ENCODE measurements around the gene AAR2.

- TF ChIP-seq CTCF (IDR thresholded peaks at IDR 0.05; ENCODE audit: poor library complexity, severe bottlenecking) (no peak), EZH2 (IDR thresholded peaks at IDR 0.05; ENCODE audit: borderline replicate concordance, insufficient read depth, low read length, poor library complexity, severe bottlenecking) (no peak), RAD21 (conservative IDR thresholded peaks at IDR 0.05) (no peak), REST (IDR thresholded peaks at IDR 0.05; ENCODE audit: borderline replicate concordance) (no peak), POLR2AphosphoS5 (IDR thresholded peaks at IDR 0.05) (no peak), TAF1 (IDR thresholded peaks at IDR 0.05; ENCODE audit: low read depth) (no peak)
Measured at GRCh38 chr20:36225666-36226065, 10.6 kb upstream of the AAR2 start.

Data from neural cell (in vitro differentiated cells).